IPS-20b (cell line): ENCODE data around the gene NOL4L.
A peak's percentile ranks its signal among the peaks of the same experiment; 100 is the strongest.

Source experiments
- H3K27ac ChIP-seq: one replicate; pipeline ENCODE4 v1.5.1; 2013; ENCODE audit warnings: low read length
- H3K27me3 ChIP-seq: 2 replicates; pipeline ENCODE4 v1.6.1; 2013; ENCODE audit warnings: mild to moderate bottlenecking, low read length, inconsistent platforms; ENCODE audit not compliant: insufficient read depth
- H3K36me3 ChIP-seq: 2 replicates; pipeline ENCODE4 v1.6.1; 2013; ENCODE audit warnings: low read depth, mild to moderate bottlenecking, inconsistent platforms, low read length, moderate library complexity; ENCODE audit not compliant: insufficient read depth
- H3K4me1 ChIP-seq: 2 replicates; pipeline ENCODE4 v1.6.1; 2013; ENCODE audit warnings: mild to moderate bottlenecking, control low read depth, inconsistent platforms, low read length, moderate library complexity; ENCODE audit not compliant: insufficient read depth
- H3K4me3 ChIP-seq: 2 replicates; pipeline ENCODE4 v1.5.1; 2013; ENCODE audit warnings: mild to moderate bottlenecking, low read length, inconsistent platforms
- H3K9ac ChIP-seq: 2 replicates; pipeline ENCODE4 v1.6.1; 2013; ENCODE audit warnings: low read depth, mild to moderate bottlenecking, inconsistent platforms, low read length, moderate library complexity
- H3K9me3 ChIP-seq: 2 replicates; pipeline ENCODE4 v1.6.1; 2013; ENCODE audit warnings: mild to moderate bottlenecking, low read depth, low read length, inconsistent platforms; ENCODE audit not compliant: insufficient read depth

NOL4L gene

GRCh38 chr20:32585011-32585585, at the start of gene NOL4L:
Gene NOL4L, minus strand, starts transcription at chr20:32585333. Its CDS starts 443 bp downstream, at chr20:32584890.
- peak within 1 kb of the TSS; percentile 70 for H3K4me3 ChIP-seq
- H3K27ac ChIP-seq, result no peak within 1 kb of the TSS
- H3K36me3 ChIP-seq, result no peaks in the 10 kb centered on the region
- no peak within 1 kb of the TSS for H3K9ac ChIP-seq
- peaks cover 64% of the 10 kb centered on the region for H3K27me3 ChIP-seq
- no peaks in the 10 kb centered on the region; the same call in 1 of the 2 replicates for H3K4me1 ChIP-seq
- no peaks in the 10 kb centered on the region for H3K9me3 ChIP-seq

- H3K9ac ChIP-seq, result no peak overlapping the region
- H3K4me1 ChIP-seq, result no peaks in the 10 kb centered on the region
- H3K27me3 ChIP-seq, result no peaks in the 10 kb centered on the region
- no peaks in the 10 kb centered on the region for H3K36me3 ChIP-seq
- H3K27ac ChIP-seq, result no peak overlapping the region
- H3K4me3 ChIP-seq, result no peak overlapping the region
- no peaks in the 10 kb centered on the region for H3K9me3 ChIP-seq
These were observed 49.1 kb upstream of the NOL4L start for GRCh38 chr20:32634041-32634805.

GRCh38 chr20:32632461-32633354, 47.6 kb upstream of the NOL4L start:
- Histone ChIP-seq H3K9me3 (no peaks in the 10 kb centered on the region), H3K9ac (0 out of 2 replicates have a peak overlapping the region, but pooled peaks have one; percentile 29), H3K27ac (no peak overlapping the region), H3K27me3 (no peaks in the 10 kb centered on the region), H3K4me3 (no peak overlapping the region), H3K4me1 (peaks cover 4% of the 10 kb centered on the region; the same call in 1 of the 2 replicates), H3K36me3 (no peaks in the 10 kb centered on the region)

GRCh38 chr20:32631933-32632460, 46.9 kb upstream of the NOL4L start:
- Histone ChIP-seq H3K36me3 (no peaks in the 10 kb centered on the region), H3K4me1 (peaks cover 7% of the 10 kb centered on the region; the same call in 1 of the 2 replicates), H3K27me3 (no peaks in the 10 kb centered on the region), H3K4me3 (no peak overlapping the region), H3K9me3 (no peaks in the 10 kb centered on the region), H3K9ac (peak overlapping the region; percentile 29; the same call in 1 of the 2 replicates), H3K27ac (no peak overlapping the region)

GRCh38 chr20:32629813-32630212, 44.7 kb upstream of the NOL4L start:
- H3K27ac ChIP-seq, result no peak overlapping the region
- no peaks in the 10 kb centered on the region for H3K9me3 ChIP-seq
- H3K4me3 ChIP-seq, result no peak overlapping the region
- H3K4me1 ChIP-seq, result peaks cover 7% of the 10 kb centered on the region; the same call in 1 of the 2 replicates
- H3K36me3 ChIP-seq, result no peaks in the 10 kb centered on the region
- H3K27me3 ChIP-seq, result no peaks in the 10 kb centered on the region
- H3K9ac ChIP-seq, result no peak overlapping the region

- H3K4me1 ChIP-seq, result peaks cover 7% of the 10 kb centered on the region; the same call in 1 of the 2 replicates
- no peaks in the 10 kb centered on the region for H3K36me3 ChIP-seq
- no peak overlapping the region for H3K27ac ChIP-seq
- no peaks in the 10 kb centered on the region for H3K9me3 ChIP-seq
- H3K9ac ChIP-seq, result no peak overlapping the region
- no peaks in the 10 kb centered on the region for H3K27me3 ChIP-seq
- H3K4me3 ChIP-seq, result no peak overlapping the region
These were observed 43.9 kb upstream of the NOL4L start for GRCh38 chr20:32628960-32629530.

- Histone ChIP-seq H3K9ac (no peak overlapping the region), H3K36me3 (no peaks in the 10 kb centered on the region), H3K4me3 (no peak overlapping the region), H3K4me1 (peaks cover 7% of the 10 kb centered on the region; the same call in 1 of the 2 replicates), H3K27ac (no peak overlapping the region), H3K27me3 (no peaks in the 10 kb centered on the region), H3K9me3 (no peaks in the 10 kb centered on the region)
These were observed 41.9 kb upstream of the NOL4L start for GRCh38 chr20:32626859-32627636.

- H3K4me1 ChIP-seq, result peaks cover 7% of the 10 kb centered on the region; the same call in 1 of the 2 replicates
- H3K9ac ChIP-seq, result no peak overlapping the region
- H3K27ac ChIP-seq, result no peak overlapping the region
- H3K36me3 ChIP-seq, result no peaks in the 10 kb centered on the region
- no peaks in the 10 kb centered on the region for H3K9me3 ChIP-seq
- H3K4me3 ChIP-seq, result no peak overlapping the region
- no peaks in the 10 kb centered on the region for H3K27me3 ChIP-seq
These were observed 41.3 kb upstream of the NOL4L start for GRCh38 chr20:32626407-32626806.

- H3K9ac ChIP-seq, result no peak overlapping the region
- no peak overlapping the region for H3K4me3 ChIP-seq
- H3K27me3 ChIP-seq, result no peaks in the 10 kb centered on the region
- H3K27ac ChIP-seq, result no peak overlapping the region
- H3K9me3 ChIP-seq, result no peaks in the 10 kb centered on the region
- H3K4me1 ChIP-seq, result peaks cover 7% of the 10 kb centered on the region; the same call in 1 of the 2 replicates
- no peaks in the 10 kb centered on the region for H3K36me3 ChIP-seq
These were observed 40.9 kb upstream of the NOL4L start for GRCh38 chr20:32625996-32626395.

GRCh38 chr20:32624687-32625345, 39.7 kb upstream of the NOL4L start:
- H3K27me3 ChIP-seq, result no peaks in the 10 kb centered on the region
- H3K36me3 ChIP-seq, result no peaks in the 10 kb centered on the region
- peaks cover 7% of the 10 kb centered on the region; the same call in 1 of the 2 replicates for H3K4me1 ChIP-seq
- H3K9me3 ChIP-seq, result no peaks in the 10 kb centered on the region
- no peak overlapping the region for H3K9ac ChIP-seq
- no peak overlapping the region for H3K27ac ChIP-seq
- no peak overlapping the region for H3K4me3 ChIP-seq
